HG03039 (cell line): Measurements from ENCODE around the gene CCSER1.

Source experiments
- ATAC-seq: cut with Tn5 transposase; IDR thresholded peaks from one replicate; pipeline ENCODE4 v1.9.1; 2021; ENCODE audit warnings: mild to moderate bottlenecking, moderate library complexity; ENCODE audit not compliant: unreplicated experiment

Gene CCSER1

GRCh38 chr4:90540536-90540935 is 413.3 kb downstream of the CCSER1 start:
- no peak for ATAC-seq

- no peak for ATAC-seq
These were observed 415.0 kb downstream of the CCSER1 start for GRCh38 chr4:90542216-90542615.

- ATAC-seq = no peak
These were observed 416.4 kb downstream of the CCSER1 start for GRCh38 chr4:90543419-90544170.

GRCh38 chr4:90544532-90545045 is 417.4 kb downstream of the CCSER1 start:
- ATAC-seq = no peak

GRCh38 chr4:90545380-90545779 is 418.2 kb downstream of the CCSER1 start:
- no peak for ATAC-seq

GRCh38 chr4:90546114-90546513 is 418.9 kb downstream of the CCSER1 start:
- ATAC-seq = no peak

- no peak for ATAC-seq
These were observed 443.4 kb downstream of the CCSER1 start for GRCh38 chr4:90570615-90571014.

- no peak for ATAC-seq
These were observed 445.8 kb downstream of the CCSER1 start for GRCh38 chr4:90572996-90573395.

GRCh38 chr4:90575371-90575770 is 448.2 kb downstream of the CCSER1 start:
- ATAC-seq = no peak

GRCh38 chr4:90580326-90580725 is 453.1 kb downstream of the CCSER1 start:
- ATAC-seq = no peak

GRCh38 chr4:90582087-90582486 is 454.9 kb downstream of the CCSER1 start:
- no peak for ATAC-seq

GRCh38 chr4:90584051-90584450 is 456.9 kb downstream of the CCSER1 start:
- ATAC-seq = no peak

- ATAC-seq = no peak
These were observed 458.8 kb downstream of the CCSER1 start for GRCh38 chr4:90585961-90586360.

GRCh38 chr4:90586799-90587198 is 459.6 kb downstream of the CCSER1 start:
- ATAC-seq = no peak

GRCh38 chr4:90597927-90598326 is 470.7 kb downstream of the CCSER1 start:
- no peak for ATAC-seq

- ATAC-seq = no peak
These were observed 471.5 kb downstream of the CCSER1 start for GRCh38 chr4:90598741-90599140.

- ATAC-seq = no peak
These were observed 475.5 kb downstream of the CCSER1 start for GRCh38 chr4:90602726-90603125.

GRCh38 chr4:90603540-90603939 is 476.3 kb downstream of the CCSER1 start:
- no peak for ATAC-seq

GRCh38 chr4:90606781-90607180 is 479.6 kb downstream of the CCSER1 start:
- ATAC-seq = no peak

- ATAC-seq = no peak
These were observed 487.2 kb downstream of the CCSER1 start for GRCh38 chr4:90614371-90614770.

GRCh38 chr4:90621080-90621479 is 493.9 kb downstream of the CCSER1 start:
- ATAC-seq = no peak

- ATAC-seq = no peak
These were observed 497.6 kb downstream of the CCSER1 start for GRCh38 chr4:90624781-90625180.
